Measurements from ENCODE around the gene LRRC58. TPM values are rescaled to one million over a fixed set of nuclear protein-coding genes. Genes with fewer than 3 reads are reported as not detected.
A peak's percentile ranks its signal among the peaks of the same experiment; 100 is the strongest.

Gene LRRC58
- total and polyA plus RNA-seq, 2 donors from 2014 or later: 6.4 to 23.1 TPM

DNA sequence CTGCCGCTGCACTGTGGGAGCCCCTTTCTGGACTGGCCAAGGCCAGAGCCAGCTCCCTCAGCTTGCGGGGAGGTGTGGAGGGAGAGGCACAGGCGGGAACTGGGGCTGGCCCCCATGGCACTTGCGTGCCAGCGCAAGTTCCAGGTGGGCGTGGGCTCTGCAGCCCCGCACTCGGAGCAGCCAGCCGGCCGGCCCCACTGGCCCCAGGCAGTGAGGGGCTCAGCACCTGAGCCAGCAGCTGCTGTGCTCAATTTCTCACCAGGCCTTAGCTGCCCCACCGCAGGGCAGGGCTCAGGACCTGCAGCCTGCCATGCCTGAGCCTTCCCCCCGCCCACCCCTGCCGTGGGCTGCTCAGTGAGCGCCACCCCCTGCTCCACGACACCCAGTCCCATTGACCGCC, 59.5 kb downstream of the LRRC58 start:
- no peak for FAIRE-seq
- intact Hi-C loops (cut with DNase I): no loop called here
- no peak for DNase-seq

DNA sequence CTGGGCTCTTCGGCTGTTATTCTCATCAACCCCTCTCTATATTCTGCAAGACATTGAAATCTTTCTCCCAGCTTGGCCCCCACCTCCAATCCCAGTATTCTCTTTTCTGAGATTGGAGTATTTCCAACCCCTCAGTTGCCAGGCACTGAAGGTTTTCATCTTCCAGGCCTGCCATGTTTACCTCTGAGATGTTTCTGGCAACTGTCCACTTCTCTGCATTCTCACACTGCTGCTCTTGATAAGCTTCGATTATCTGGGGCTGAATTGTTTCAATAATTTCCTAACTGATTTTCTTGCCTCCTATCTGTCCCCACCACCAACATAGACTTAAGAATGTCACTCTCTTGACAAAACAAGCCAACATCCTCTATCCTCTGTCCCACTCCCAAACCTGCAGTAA, 62.7 kb downstream of the LRRC58 start:
- Histone ChIP-seq H3K9ac (ENCODE audit: low read length in 3 of 3) (no peak overlapping the region), H3K27ac (ENCODE audit: low read depth in 2 of 2, low read length in 2 of 2) (no peak overlapping the region), H3K36me3 (ENCODE audit: control insufficient read depth in 2 of 3, insufficient read depth in 3 of 3, low read length in 3 of 3) (no peaks in the 10 kb centered on the region), H3K9me3 (ENCODE audit: control insufficient read depth in 2 of 3, insufficient read depth in 1 of 3, low read length in 3 of 3) (no peaks in the 10 kb centered on the region), H3K4me1 (ENCODE audit: control insufficient read depth in 2 of 3, insufficient read depth in 2 of 3, low read depth in 1 of 3, low read length in 3 of 3) (peaks cover 0 to 4% (median 0%) of the 10 kb centered on the region in 3 donors), H3K4me3 (ENCODE audit: low read length in 3 of 3) (no peak overlapping the region), H3K27me3 (ENCODE audit: control insufficient read depth, insufficient read depth, low read length) (no peaks in the 10 kb centered on the region)
- no peak for DNase-seq
- intact Hi-C loops (cut with DNase I): no loop called here
- no peak for FAIRE-seq
- TF ChIP-seq, protein P1, sequence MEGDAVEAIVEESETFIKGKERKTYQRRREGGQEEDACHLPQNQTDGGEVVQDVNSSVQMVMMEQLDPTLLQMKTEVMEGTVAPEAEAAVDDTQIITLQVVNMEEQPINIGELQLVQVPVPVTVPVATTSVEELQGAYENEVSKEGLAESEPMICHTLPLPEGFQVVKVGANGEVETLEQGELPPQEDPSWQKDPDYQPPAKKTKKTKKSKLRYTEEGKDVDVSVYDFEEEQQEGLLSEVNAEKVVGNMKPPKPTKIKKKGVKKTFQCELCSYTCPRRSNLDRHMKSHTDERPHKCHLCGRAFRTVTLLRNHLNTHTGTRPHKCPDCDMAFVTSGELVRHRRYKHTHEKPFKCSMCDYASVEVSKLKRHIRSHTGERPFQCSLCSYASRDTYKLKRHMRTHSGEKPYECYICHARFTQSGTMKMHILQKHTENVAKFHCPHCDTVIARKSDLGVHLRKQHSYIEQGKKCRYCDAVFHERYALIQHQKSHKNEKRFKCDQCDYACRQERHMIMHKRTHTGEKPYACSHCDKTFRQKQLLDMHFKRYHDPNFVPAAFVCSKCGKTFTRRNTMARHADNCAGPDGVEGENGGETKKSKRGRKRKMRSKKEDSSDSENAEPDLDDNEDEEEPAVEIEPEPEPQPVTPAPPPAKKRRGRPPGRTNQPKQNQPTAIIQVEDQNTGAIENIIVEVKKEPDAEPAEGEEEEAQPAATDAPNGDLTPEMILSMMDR (IDR thresholded peaks at IDR 0.05; ENCODE audit: borderline replicate concordance, extremely low read depth, insufficient read depth): no peak

More for the DNA sequence above, 59.5 kb downstream of the LRRC58 start:
- Histone ChIP-seq H3K27me3 (ENCODE audit: control insufficient read depth, insufficient read depth, low read length) (no peaks in the 10 kb centered on the region), H3K9me3 (ENCODE audit: control insufficient read depth in 2 of 3, insufficient read depth in 1 of 3, low read length in 3 of 3) (no peaks in the 10 kb centered on the region), H3K4me1 (ENCODE audit: control insufficient read depth in 2 of 3, insufficient read depth in 2 of 3, low read depth in 1 of 3, low read length in 3 of 3) (peaks cover 0 to under 1% (median 0%) of the 10 kb centered on the region in 3 donors), H3K4me3 (ENCODE audit: low read length in 3 of 3) (no peak overlapping the region), H3K27ac (ENCODE audit: low read depth in 2 of 2, low read length in 2 of 2) (no peak overlapping the region), H3K36me3 (ENCODE audit: control insufficient read depth in 2 of 3, insufficient read depth in 3 of 3, low read length in 3 of 3) (no peaks in the 10 kb centered on the region), H3K9ac (ENCODE audit: low read length in 3 of 3) (no peak overlapping the region)
- TF ChIP-seq, protein P1 (IDR thresholded peaks at IDR 0.05; ENCODE audit: borderline replicate concordance, extremely low read depth, insufficient read depth): no peak

DNA sequence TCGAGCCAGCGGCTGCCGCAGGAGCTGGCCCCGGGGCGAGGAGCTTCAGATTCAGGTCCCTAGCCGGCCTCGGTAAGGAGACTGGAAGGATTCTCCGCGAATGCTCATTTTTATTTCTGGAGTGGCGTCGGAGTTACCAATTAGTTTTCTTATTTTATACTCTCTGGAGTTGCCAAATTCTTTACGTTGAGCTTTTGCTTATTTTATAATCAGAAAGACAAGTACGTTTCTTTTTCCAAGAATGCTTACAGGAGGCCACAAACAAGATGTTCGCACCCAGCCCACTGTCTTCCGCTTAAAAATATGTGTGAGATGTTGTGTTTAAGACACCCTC, 63.7 kb downstream of the LRRC58 start:
- no peak for DNase-seq
- intact Hi-C loops (cut with DNase I): no loop called here
- no peak overlapping the region for H3K9ac ChIP-seq (ENCODE audit: low read length in 3 of 3)
- H3K27ac ChIP-seq (ENCODE audit: low read depth in 2 of 2, low read length in 2 of 2): no peak overlapping the region
- no peak for FAIRE-seq
- H3K27me3 ChIP-seq (ENCODE audit: control insufficient read depth, insufficient read depth, low read length): no peaks in the 10 kb centered on the region
- H3K36me3 ChIP-seq (ENCODE audit: control insufficient read depth in 2 of 3, insufficient read depth in 3 of 3, low read length in 3 of 3): no peaks in the 10 kb centered on the region
- TF ChIP-seq, protein P1 (IDR thresholded peaks at IDR 0.05; ENCODE audit: borderline replicate concordance, extremely low read depth, insufficient read depth): no peak
- H3K9me3 ChIP-seq (ENCODE audit: control insufficient read depth in 2 of 3, insufficient read depth in 1 of 3, low read length in 3 of 3): no peaks in the 10 kb centered on the region
- H3K4me1 ChIP-seq (ENCODE audit: control insufficient read depth in 2 of 3, insufficient read depth in 2 of 3, low read depth in 1 of 3, low read length in 3 of 3): peaks cover 0 to 4% (median 0%) of the 10 kb centered on the region in 3 donors
- peak overlapping the region in 2 of 3 donors; percentile 11 to 18 for H3K4me3 ChIP-seq (ENCODE audit: low read length in 3 of 3)

All from kidney (tissue), 14 donors.